Measurements from ENCODE around the gene PKHD1.

The PKHD1 gene

GRCh38 chr6:52124126-52125121 lies 37.0 kb upstream of the PKHD1 start:
- TF ChIP-seq JUND (IDR thresholded peaks at IDR 0.05; ENCODE audit: low read depth) = no peak
- in situ Hi-C loops (cut with HindIII; ENCODE audit: low pct_unique_long_range_greater_than_20kb, low sequenced_read_pairs) = no loop called here
- DNase-seq (ENCODE audit: low read depth in 1 of 2, low spot score in 1 of 2) = no peak

- no peak for TF ChIP-seq JUND (IDR thresholded peaks at IDR 0.05; ENCODE audit: low read depth)
- DNase-seq (ENCODE audit: low read depth in 1 of 2, low spot score in 1 of 2) = no peak
- in situ Hi-C loops (cut with HindIII; ENCODE audit: low pct_unique_long_range_greater_than_20kb, low sequenced_read_pairs) = no loop called here
These were observed 35.8 kb upstream of the PKHD1 start for GRCh38 chr6:52123251-52123650.

- DNase-seq (ENCODE audit: low read depth in 1 of 2, low spot score in 1 of 2) = no peak
- in situ Hi-C loops (cut with HindIII; ENCODE audit: low pct_unique_long_range_greater_than_20kb, low sequenced_read_pairs) = no loop called here
- TF ChIP-seq JUND (IDR thresholded peaks at IDR 0.05; ENCODE audit: low read depth) = no peak
These were observed 29.9 kb upstream of the PKHD1 start for GRCh38 chr6:52117352-52117751.

GRCh38 chr6:52116605-52116948 lies 29.2 kb upstream of the PKHD1 start:
- no peak for TF ChIP-seq JUND (IDR thresholded peaks at IDR 0.05; ENCODE audit: low read depth)
- in situ Hi-C loops (cut with HindIII; ENCODE audit: low pct_unique_long_range_greater_than_20kb, low sequenced_read_pairs) = no loop called here
- DNase-seq (ENCODE audit: low read depth in 1 of 2, low spot score in 1 of 2) = no peak

GRCh38 chr6:52115891-52116604 lies 28.6 kb upstream of the PKHD1 start:
- DNase-seq (ENCODE audit: low read depth in 1 of 2, low spot score in 1 of 2) = no peak
- TF ChIP-seq JUND (IDR thresholded peaks at IDR 0.05; ENCODE audit: low read depth) = no peak
- in situ Hi-C loops (cut with HindIII; ENCODE audit: low pct_unique_long_range_greater_than_20kb, low sequenced_read_pairs) = no loop called here

GRCh38 chr6:52115145-52115741 lies 27.8 kb upstream of the PKHD1 start:
- TF ChIP-seq JUND (IDR thresholded peaks at IDR 0.05; ENCODE audit: low read depth) = no peak
- no peak for DNase-seq (ENCODE audit: low read depth in 1 of 2, low spot score in 1 of 2)
- in situ Hi-C loops (cut with HindIII; ENCODE audit: low pct_unique_long_range_greater_than_20kb, low sequenced_read_pairs) = no loop called here

GRCh38 chr6:52109171-52109571 lies 21.8 kb upstream of the PKHD1 start:
- in situ Hi-C loops (cut with HindIII; ENCODE audit: low pct_unique_long_range_greater_than_20kb, low sequenced_read_pairs) = no loop called here
- TF ChIP-seq JUND (IDR thresholded peaks at IDR 0.05; ENCODE audit: low read depth) = no peak
- DNase-seq (ENCODE audit: low read depth in 1 of 2, low spot score in 1 of 2) = no peak

- in situ Hi-C loops (cut with HindIII; ENCODE audit: low pct_unique_long_range_greater_than_20kb, low sequenced_read_pairs) = no loop called here
- no peak for DNase-seq (ENCODE audit: low read depth in 1 of 2, low spot score in 1 of 2)
These were observed 20.7 kb upstream of the PKHD1 start for GRCh38 chr6:52108128-52108527.

GRCh38 chr6:52106994-52107393 lies 19.6 kb upstream of the PKHD1 start:
- no peak for TF ChIP-seq JUND (IDR thresholded peaks at IDR 0.05; ENCODE audit: low read depth)
- in situ Hi-C loops (cut with HindIII; ENCODE audit: low pct_unique_long_range_greater_than_20kb, low sequenced_read_pairs) = no loop called here
- no peak for DNase-seq (ENCODE audit: low read depth in 1 of 2, low spot score in 1 of 2)

More at GRCh38 chr6:52108128-52108527, 20.7 kb upstream of the PKHD1 start:
- no peak for TF ChIP-seq JUND (IDR thresholded peaks at IDR 0.05; ENCODE audit: low read depth)

GRCh38 chr6:52104979-52105378 lies 17.6 kb upstream of the PKHD1 start:
- in situ Hi-C loops (cut with HindIII; ENCODE audit: low pct_unique_long_range_greater_than_20kb, low sequenced_read_pairs) = no loop called here
- DNase-seq (ENCODE audit: low read depth in 1 of 2, low spot score in 1 of 2) = peak in 1 of 2 experiments; percentile 18
- no peak for TF ChIP-seq JUND (IDR thresholded peaks at IDR 0.05; ENCODE audit: low read depth)

- TF ChIP-seq JUND (IDR thresholded peaks at IDR 0.05; ENCODE audit: low read depth) = no peak
- no peak for DNase-seq (ENCODE audit: low read depth in 1 of 2, low spot score in 1 of 2)
- in situ Hi-C loops (cut with HindIII; ENCODE audit: low pct_unique_long_range_greater_than_20kb, low sequenced_read_pairs) = no loop called here
These were observed 16.2 kb upstream of the PKHD1 start for GRCh38 chr6:52103623-52104022.

GRCh38 chr6:52102405-52102804 lies 15.0 kb upstream of the PKHD1 start:
- no peak for TF ChIP-seq JUND (IDR thresholded peaks at IDR 0.05; ENCODE audit: low read depth)
- in situ Hi-C loops (cut with HindIII; ENCODE audit: low pct_unique_long_range_greater_than_20kb, low sequenced_read_pairs) = no loop called here
- DNase-seq (ENCODE audit: low read depth in 1 of 2, low spot score in 1 of 2) = no peak

- no peak for TF ChIP-seq JUND (IDR thresholded peaks at IDR 0.05; ENCODE audit: low read depth)
- DNase-seq (ENCODE audit: low read depth in 1 of 2, low spot score in 1 of 2) = peak in 1 of 2 experiments; percentile 22
- in situ Hi-C loops (cut with HindIII; ENCODE audit: low pct_unique_long_range_greater_than_20kb, low sequenced_read_pairs) = no loop called here
These were observed 11.3 kb upstream of the PKHD1 start for GRCh38 chr6:52098721-52099120.
